Tongue (tissue), 2 donors: ENCODE data around the gene CIAPIN1. TPM values are rescaled to one million over a fixed set of nuclear protein-coding genes. Genes with fewer than 3 reads are reported as not detected.

Experiments
- DNase-seq: peaks from one replicate; pipeline ENCODE4 v3.0.0-alpha.2; 2015
- total RNA-seq: library from RNA; depleted of rRNA; stranded (reverse); fragments of >200 nt; gene quantifications from one replicate; pipeline ENCODE4 v1.2.3, GENCODE V29; 2014

The CIAPIN1 gene
- total RNA-seq, 1 donor from 2014 or later, result 50.5 TPM

- no peak for DNase-seq
These were observed 64.5 kb downstream of the CIAPIN1 start for GRCh38 chr16:57382535-57383275.

GRCh38 chr16:57381791-57382534 is 65.2 kb downstream of the CIAPIN1 start:
- no peak for DNase-seq

- no peak for DNase-seq
These were observed 66.3 kb downstream of the CIAPIN1 start for GRCh38 chr16:57380671-57381462.

GRCh38 chr16:57379579-57379978 is 67.6 kb downstream of the CIAPIN1 start:
- no peak for DNase-seq

Other genes starting within 250 kb of the CIAPIN1 start
- gene ARL2BP, start 202.1 kb downstream of the CIAPIN1 start, total RNA-seq, result 49.3 TPM
- 1.9 TPM for gene PLLP, start 162.7 kb downstream of the CIAPIN1 start, total RNA-seq
- not detected for gene CCL22, start 88.6 kb downstream of the CIAPIN1 start, total RNA-seq
- gene CX3CL1, start 74.9 kb downstream of the CIAPIN1 start, total RNA-seq, result 4.2 TPM
- gene CCL17, start 42.6 kb downstream of the CIAPIN1 start, total RNA-seq, result not detected
- 81.8 TPM for gene COQ9, start 94 bp upstream of the CIAPIN1 start, total RNA-seq
- 58.2 TPM for gene POLR2C, start 15.3 kb upstream of the CIAPIN1 start, total RNA-seq
- 17.6 TPM for gene DOK4, start 39.1 kb upstream of the CIAPIN1 start, total RNA-seq
- 17.5 TPM for gene CCDC102A, start 89.2 kb upstream of the CIAPIN1 start, total RNA-seq
- gene ADGRG5, start 95.3 kb upstream of the CIAPIN1 start, total RNA-seq, result not detected
- gene ADGRG1, start 181.2 kb upstream of the CIAPIN1 start, total RNA-seq, result 26.9 TPM
- 0.92 TPM for gene ADGRG3, start 220.9 kb upstream of the CIAPIN1 start, total RNA-seq
- not detected for gene DRC7, start 247.4 kb upstream of the CIAPIN1 start, total RNA-seq